Stimulated activated CD4-positive, alpha-beta T cell treated with anti-CD3 and anti-CD28 coated beads, Interleukin-1b, Interleukin-23, amount 100 ng/mL, for 24 hours (primary cell): ENCODE results near the gene C10orf53.
"Not testable (repeated sequence)": the region's sequence is repeated elsewhere in the genome, so short reads cannot be mapped to it uniquely, and the experiment has no call there.

Experiments used
- DNase-seq, 4 experiments: peaks; one replicate each; pipeline ENCODE4 v3.0.0-alpha.2; 2020; ENCODE audit warnings: low read depth in 4 of 4, low spot score in 1 of 4

C10orf53 gene

GRCh38 chr10:49652421-49653272 lies 26.8 kb upstream of the C10orf53 start:
- DNase-seq, result no peak

- no peak for DNase-seq
These were observed 26.1 kb upstream of the C10orf53 start for GRCh38 chr10:49653273-49653929.

GRCh38 chr10:49654036-49654693 lies 25.3 kb upstream of the C10orf53 start:
- no peak for DNase-seq

GRCh38 chr10:49655099-49655498 lies 24.4 kb upstream of the C10orf53 start:
- no peak for DNase-seq

GRCh38 chr10:49656845-49657493 lies 22.5 kb upstream of the C10orf53 start:
- DNase-seq, result no peak

GRCh38 chr10:49657606-49658005 lies 21.8 kb upstream of the C10orf53 start:
- DNase-seq, result no peak

- no peak for DNase-seq
These were observed 18.2 kb upstream of the C10orf53 start for GRCh38 chr10:49661140-49661856.

GRCh38 chr10:49662169-49662830 lies 17.2 kb upstream of the C10orf53 start:
- DNase-seq, result no peak

GRCh38 chr10:49663596-49663995 lies 15.9 kb upstream of the C10orf53 start:
- no peak for DNase-seq

GRCh38 chr10:49664006-49664841 lies 15.2 kb upstream of the C10orf53 start:
- no peak for DNase-seq

- DNase-seq, result no peak
These were observed 14.6 kb upstream of the C10orf53 start for GRCh38 chr10:49664842-49665355.

GRCh38 chr10:49666054-49666615 lies 13.3 kb upstream of the C10orf53 start:
- no peak for DNase-seq

- DNase-seq, result no peak
These were observed 12.8 kb upstream of the C10orf53 start for GRCh38 chr10:49666685-49667084.

- DNase-seq, result no peak
These were observed 11.5 kb upstream of the C10orf53 start for GRCh38 chr10:49667991-49668390.

GRCh38 chr10:49668684-49669083 lies 10.8 kb upstream of the C10orf53 start:
- no peak for DNase-seq

GRCh38 chr10:49678827-49679479 lies 498 bp upstream of the C10orf53 start:
- DNase-seq, result no peak

- not testable (repeated sequence) for DNase-seq
These were observed 3.0 kb downstream of the C10orf53 start for GRCh38 chr10:49682449-49682848.

- no peak for DNase-seq
These were observed 3.4 kb downstream of the C10orf53 start for GRCh38 chr10:49682879-49683278.
